Measurements from ENCODE around the gene ZNF438.

ZNF438 gene

DNA sequence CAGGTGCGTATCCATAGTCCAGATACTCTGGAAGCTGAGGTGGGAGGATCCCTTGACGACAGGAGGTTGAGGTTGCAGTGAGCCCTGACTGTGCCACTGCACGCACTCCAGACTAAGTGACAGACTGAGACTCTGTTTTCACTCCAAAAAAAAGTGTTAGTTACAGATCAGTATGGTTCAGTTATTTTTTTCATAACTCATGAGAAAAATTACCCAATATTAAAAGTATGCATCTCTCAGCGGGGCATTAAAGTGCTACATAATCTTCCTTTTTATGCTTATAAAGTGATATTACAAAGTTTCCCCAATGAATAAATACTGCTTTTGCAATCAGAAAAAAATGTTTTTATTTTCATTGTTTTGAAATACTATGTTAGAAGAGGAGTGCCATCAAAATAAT lies 147.9 kb downstream of the ZNF438 start:
- Mint-ChIP-seq H3K4me1 (no peaks in the 10 kb centered on the region), H3K4me3 (no peak overlapping the region), H3K27ac (no peak overlapping the region), H3K27me3 (no peaks in the 10 kb centered on the region), H3K9me3 (no peaks in the 10 kb centered on the region)
- DNase-seq (no peak), ATAC-seq (no peak)

DNA sequence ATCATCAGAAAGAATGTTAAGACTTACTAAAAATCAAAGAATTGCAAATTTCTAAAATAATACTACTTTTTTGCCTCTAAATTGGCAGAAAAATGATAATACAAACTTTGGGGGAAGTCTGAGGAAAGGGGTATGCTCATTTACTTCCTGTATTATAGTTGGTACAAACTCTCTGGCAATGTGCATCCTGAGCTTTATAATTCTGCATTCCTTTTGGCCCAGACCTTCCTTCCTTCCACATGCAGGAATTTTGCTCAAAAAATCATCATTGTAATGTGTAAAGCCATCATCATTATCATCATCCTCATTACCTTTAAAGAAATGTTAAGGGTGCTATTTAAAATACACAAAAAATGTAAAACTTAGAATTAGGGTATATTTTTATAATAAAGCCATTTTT lies 148.5 kb downstream of the ZNF438 start:
- DNase-seq (no peak), ATAC-seq (no peak)
- no peaks in the 10 kb centered on the region for H3K9me3 Mint-ChIP-seq
- H3K27ac Mint-ChIP-seq, result no peak overlapping the region
- H3K4me3 Mint-ChIP-seq, result no peak overlapping the region
- H3K27me3 Mint-ChIP-seq, result no peaks in the 10 kb centered on the region
- H3K4me1 Mint-ChIP-seq, result no peaks in the 10 kb centered on the region

DNA sequence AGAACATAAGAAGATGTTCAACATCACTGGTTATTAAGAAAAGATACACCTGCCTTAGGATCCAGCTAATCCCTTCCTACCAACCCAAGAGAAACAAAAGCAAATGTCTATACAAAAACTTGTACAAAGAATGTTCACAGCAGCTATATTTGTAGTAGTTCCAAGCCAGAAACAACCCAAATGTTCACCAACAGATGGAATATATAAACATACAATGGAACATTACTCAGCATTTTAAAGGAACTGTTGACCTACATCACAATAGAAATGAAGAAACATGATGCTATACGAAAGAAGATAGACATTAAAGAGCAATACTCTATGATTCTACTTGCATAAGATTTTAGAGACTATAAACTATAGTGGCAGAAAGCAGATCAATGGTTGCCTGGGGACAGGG lies 149.4 kb downstream of the ZNF438 start:
- Mint-ChIP-seq H3K4me3 (no peak overlapping the region), H3K9me3 (no peaks in the 10 kb centered on the region), H3K4me1 (no peaks in the 10 kb centered on the region), H3K27ac (no peak overlapping the region), H3K27me3 (no peaks in the 10 kb centered on the region)
- DNase-seq, result no peak
- no peak for ATAC-seq

DNA sequence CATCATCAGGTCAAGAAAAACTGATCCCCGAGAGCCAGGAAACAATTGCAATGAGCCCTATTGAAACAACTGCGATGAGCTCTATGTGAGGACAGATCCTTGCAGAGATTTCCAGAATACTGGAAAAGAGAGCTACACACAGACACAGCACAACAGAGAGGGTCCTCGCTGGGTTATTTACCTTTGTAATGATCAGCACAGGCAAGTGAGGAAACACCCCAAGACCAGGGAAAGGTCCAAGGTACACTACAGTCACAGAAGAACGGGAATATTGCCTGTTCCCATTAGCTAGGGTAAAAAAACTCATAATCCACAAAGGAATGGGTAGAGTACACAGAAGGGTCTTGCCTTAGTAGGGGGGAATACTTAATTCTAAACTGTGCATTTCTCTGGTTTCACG lies 152.7 kb downstream of the ZNF438 start:
- no peak for ATAC-seq
- H3K4me1 Mint-ChIP-seq, result no peaks in the 10 kb centered on the region
- no peak overlapping the region for H3K4me3 Mint-ChIP-seq
- no peaks in the 10 kb centered on the region for H3K27me3 Mint-ChIP-seq
- H3K27ac Mint-ChIP-seq, result no peak overlapping the region
- no peak for DNase-seq
- H3K9me3 Mint-ChIP-seq, result no peaks in the 10 kb centered on the region

DNA sequence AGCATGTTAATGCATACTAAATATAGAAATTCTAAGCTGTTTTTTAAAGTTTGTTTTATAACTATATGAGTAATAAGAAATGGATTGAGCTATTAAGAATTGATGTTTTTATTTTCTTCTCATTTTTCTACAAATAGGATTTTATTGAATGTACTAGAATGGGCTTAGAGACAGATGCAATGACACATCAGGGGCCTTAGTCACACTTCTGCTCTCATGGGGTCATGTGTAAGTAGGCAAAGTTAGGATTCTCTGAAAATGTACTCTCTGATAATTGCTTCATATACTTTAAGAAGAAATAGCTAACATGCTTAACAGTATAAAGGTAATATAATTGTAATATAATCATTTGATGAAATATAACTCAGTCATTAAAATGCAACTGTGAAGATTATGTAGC lies 154.6 kb downstream of the ZNF438 start:
- Mint-ChIP-seq H3K9me3 (no peaks in the 10 kb centered on the region), H3K27ac (no peak overlapping the region), H3K4me3 (no peak overlapping the region), H3K27me3 (no peaks in the 10 kb centered on the region), H3K4me1 (no peaks in the 10 kb centered on the region)
- DNase-seq (no peak), ATAC-seq (no peak)

DNA sequence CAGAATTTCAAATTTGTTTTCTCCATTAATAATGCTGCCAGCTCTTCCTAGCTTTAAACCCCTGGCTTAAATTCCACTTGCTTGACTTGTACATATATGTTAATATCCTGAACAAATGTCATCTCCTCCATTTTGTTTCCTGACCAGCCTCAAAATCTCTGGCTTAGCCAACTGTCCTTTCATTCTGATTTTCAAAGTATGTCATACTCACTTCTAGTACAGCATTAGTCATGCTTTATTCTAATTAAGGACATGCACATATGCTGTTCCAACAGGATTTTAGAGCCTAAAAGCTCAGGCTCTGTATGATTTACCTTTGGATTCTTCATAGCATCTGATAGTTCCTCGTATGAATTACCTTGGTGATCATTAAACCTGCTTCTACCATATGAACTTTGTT lies 158.3 kb downstream of the ZNF438 start:
- Mint-ChIP-seq H3K27me3 (no peaks in the 10 kb centered on the region), H3K27ac (no peak overlapping the region), H3K4me3 (no peak overlapping the region), H3K4me1 (no peaks in the 10 kb centered on the region), H3K9me3 (no peaks in the 10 kb centered on the region)
- ATAC-seq (no peak), DNase-seq (no peak)

DNA sequence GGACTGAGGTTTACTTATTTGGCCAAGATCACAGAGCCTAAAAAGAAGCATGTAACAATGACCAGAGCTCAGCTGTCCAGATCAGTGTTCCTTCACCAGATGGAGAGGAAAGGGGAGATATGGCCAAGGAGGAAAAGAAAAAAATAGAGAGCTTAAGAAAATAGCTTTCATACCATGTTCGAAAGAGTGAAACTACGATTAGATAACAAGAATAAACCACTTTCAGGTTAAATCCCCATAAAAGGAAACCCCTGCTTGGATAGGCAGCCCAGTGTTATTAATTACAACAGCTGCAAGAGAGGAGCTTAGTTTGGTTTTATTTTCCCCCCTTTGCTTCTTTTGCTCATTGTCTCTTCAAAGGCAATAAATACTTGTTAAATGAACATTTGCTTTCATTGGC lies 160.8 kb downstream of the ZNF438 start:
- Mint-ChIP-seq H3K4me3 (no peak overlapping the region), H3K27me3 (no peaks in the 10 kb centered on the region), H3K4me1 (no peaks in the 10 kb centered on the region), H3K9me3 (no peaks in the 10 kb centered on the region), H3K27ac (no peak overlapping the region)
- DNase-seq (no peak), ATAC-seq (no peak)

DNA sequence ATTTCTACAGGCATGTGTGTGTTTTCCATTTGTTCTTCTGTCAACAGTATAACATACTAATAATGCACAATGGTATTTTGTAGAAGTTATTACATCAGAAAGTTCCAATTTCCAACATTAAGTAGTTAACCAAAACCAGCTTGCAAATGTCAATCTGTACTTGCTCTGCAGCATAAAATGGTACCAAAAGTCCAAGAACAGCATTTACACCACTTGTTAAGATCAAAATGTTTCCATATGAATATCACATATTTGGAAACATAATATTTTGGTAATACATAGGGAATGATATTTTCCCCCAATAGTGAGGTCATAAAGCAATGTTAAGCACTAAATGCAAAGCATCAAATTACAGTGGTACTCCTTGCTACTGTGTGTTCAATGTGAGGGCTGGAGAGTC lies 162.1 kb downstream of the ZNF438 start:
- ATAC-seq (no peak), DNase-seq (no peak)
- Mint-ChIP-seq H3K9me3 (no peaks in the 10 kb centered on the region), H3K4me3 (no peak overlapping the region), H3K27ac (no peak overlapping the region), H3K27me3 (no peaks in the 10 kb centered on the region), H3K4me1 (no peaks in the 10 kb centered on the region)

DNA sequence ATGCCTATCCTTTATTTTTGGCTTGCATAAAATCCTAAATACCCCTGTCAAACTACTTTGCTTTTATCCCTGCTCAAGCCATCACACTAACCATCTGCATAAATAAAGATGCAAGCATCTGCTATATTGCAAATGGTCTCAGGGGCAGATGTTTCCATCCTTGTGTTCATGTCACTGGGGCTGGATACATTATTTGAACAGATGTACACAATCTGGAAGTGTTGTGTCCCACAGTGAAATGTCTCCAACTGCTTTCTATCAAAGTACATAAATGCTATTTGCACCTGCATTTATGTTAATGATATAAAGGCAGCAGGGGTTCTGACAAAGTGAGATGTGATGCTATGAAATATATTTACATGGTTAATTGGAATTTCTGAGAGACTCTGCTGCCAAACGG lies 163.1 kb downstream of the ZNF438 start:
- H3K4me1 Mint-ChIP-seq, result no peaks in the 10 kb centered on the region
- H3K9me3 Mint-ChIP-seq, result no peaks in the 10 kb centered on the region
- no peak overlapping the region for H3K27ac Mint-ChIP-seq
- no peak overlapping the region for H3K4me3 Mint-ChIP-seq
- no peak for ATAC-seq
- no peak for DNase-seq
- H3K27me3 Mint-ChIP-seq, result no peaks in the 10 kb centered on the region

DNA sequence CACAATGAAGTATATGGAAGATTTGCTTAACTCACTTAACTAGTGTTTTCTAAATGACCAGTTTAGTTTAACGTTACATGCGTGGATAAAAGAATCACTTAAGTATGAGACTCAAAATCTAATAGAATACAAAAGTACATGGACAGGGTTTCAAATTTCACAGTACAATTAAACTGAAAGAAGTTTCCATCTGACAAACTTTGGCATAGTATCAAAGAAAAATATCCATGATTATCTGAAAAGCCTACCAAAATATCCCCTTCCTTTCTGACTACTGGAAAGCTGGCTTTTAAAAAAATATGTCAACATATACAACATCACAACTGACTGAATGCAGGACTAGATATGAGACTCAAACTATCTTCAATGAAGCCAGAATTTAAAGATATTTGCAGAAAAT lies 164.8 kb downstream of the ZNF438 start:
- H3K9me3 Mint-ChIP-seq, result no peaks in the 10 kb centered on the region
- H3K4me1 Mint-ChIP-seq, result no peaks in the 10 kb centered on the region
- DNase-seq (no peak), ATAC-seq (no peak)
- H3K27ac Mint-ChIP-seq, result no peak overlapping the region
- no peaks in the 10 kb centered on the region for H3K27me3 Mint-ChIP-seq
- no peak overlapping the region for H3K4me3 Mint-ChIP-seq

DNA sequence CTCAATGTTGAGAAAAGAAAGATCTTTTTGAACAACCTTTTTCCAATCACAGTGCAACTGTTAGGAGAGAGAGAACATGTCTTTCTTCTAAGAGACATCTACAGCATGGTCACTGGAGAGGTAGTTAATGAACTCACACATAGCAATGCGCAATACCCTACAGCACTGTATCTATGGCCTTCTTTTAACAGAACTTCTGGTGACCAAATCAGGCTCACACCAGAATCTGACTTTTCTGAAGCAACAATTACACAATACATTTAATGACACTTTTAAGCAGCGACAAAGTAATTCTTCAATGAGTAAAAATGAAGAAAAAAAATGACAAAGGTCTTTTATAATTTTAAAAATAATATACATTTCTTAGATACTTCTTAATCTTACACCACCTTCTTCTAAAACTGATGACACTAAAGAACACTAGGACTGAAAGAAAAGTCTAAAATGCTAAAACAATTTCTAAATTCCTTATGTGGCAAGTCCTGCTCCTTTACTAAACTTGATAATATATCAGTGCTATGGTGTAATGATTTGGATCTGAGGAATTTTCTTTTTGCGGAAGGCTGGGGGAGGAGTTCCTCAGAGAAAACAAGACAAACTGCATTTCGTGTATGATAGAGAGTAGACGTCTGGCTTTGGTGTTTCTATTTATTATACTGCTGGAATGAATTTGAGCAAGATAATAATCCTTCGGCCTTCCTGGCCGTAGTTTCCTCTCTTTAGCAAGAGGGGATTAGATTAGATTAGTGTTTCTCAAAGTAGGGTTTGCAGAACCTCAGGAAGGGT lies 166.3 kb downstream of the ZNF438 start:
- H3K9me3 Mint-ChIP-seq, result no peaks in the 10 kb centered on the region
- no peak overlapping the region for H3K4me3 Mint-ChIP-seq
- DNase-seq, result no peak
- H3K27me3 Mint-ChIP-seq, result no peaks in the 10 kb centered on the region
- ATAC-seq, result no peak
- no peaks in the 10 kb centered on the region for H3K4me1 Mint-ChIP-seq
- no peak overlapping the region for H3K27ac Mint-ChIP-seq

DNA sequence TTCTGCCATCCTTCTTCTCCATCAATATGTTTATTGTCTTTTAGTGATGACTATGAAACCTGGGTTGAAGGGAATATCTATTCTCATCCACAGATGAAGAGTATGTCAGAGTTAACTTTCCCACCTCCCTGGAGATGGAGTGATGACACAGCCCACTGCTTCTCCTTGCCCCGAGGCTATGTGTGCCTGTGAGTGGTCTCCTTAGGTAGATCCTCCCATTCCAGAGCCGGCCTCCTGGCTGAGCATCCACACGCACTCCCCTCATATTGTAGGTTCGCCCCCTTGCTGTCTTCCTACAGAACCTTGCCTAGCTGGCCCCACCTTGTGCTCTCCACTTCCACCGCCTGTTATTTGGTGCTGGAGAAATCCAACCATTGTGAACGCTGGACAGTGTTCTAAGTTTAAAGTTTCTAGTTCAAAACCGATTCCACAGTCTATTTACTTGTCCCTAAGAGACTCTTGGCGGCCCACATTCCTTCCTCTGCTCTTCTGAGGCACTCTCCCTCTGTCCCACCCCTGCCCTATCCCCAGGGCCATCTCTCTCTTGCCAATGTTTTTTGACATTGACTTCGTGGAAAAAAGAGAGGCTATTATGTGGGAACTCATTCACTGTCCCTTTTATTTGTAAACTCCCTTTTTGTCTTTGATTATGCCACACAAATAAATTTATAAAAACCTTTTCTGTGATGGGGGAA lies 168.0 kb downstream of the ZNF438 start:
- no peaks in the 10 kb centered on the region for H3K9me3 Mint-ChIP-seq
- H3K4me3 Mint-ChIP-seq, result no peak overlapping the region
- no peak overlapping the region for H3K27ac Mint-ChIP-seq
- ATAC-seq (no peak), DNase-seq (no peak)
- no peaks in the 10 kb centered on the region for H3K27me3 Mint-ChIP-seq
- H3K4me1 Mint-ChIP-seq, result no peaks in the 10 kb centered on the region

DNA sequence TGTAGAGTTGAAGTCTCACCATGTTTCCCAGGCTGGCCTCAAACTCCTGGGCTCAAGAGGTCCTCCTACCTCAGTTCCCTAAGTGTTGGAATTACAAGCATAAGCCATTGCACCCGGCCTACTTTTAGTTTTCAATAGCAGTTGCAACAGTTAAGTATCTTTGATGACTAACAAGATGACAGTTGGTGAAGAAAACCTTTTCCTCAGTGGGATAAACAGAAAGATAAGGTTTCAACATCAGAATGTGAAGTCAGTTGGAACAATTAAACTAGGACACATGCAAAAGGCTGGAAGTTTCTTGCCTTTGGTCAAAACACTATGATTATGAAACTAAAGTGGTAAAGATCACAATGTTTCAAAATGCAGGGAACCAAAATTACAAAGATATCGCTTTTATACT lies 169.2 kb downstream of the ZNF438 start:
- ATAC-seq (no peak), DNase-seq (no peak)
- H3K4me3 Mint-ChIP-seq, result no peak overlapping the region
- no peaks in the 10 kb centered on the region for H3K27me3 Mint-ChIP-seq
- no peaks in the 10 kb centered on the region for H3K4me1 Mint-ChIP-seq
- no peaks in the 10 kb centered on the region for H3K9me3 Mint-ChIP-seq
- H3K27ac Mint-ChIP-seq, result no peak overlapping the region

DNA sequence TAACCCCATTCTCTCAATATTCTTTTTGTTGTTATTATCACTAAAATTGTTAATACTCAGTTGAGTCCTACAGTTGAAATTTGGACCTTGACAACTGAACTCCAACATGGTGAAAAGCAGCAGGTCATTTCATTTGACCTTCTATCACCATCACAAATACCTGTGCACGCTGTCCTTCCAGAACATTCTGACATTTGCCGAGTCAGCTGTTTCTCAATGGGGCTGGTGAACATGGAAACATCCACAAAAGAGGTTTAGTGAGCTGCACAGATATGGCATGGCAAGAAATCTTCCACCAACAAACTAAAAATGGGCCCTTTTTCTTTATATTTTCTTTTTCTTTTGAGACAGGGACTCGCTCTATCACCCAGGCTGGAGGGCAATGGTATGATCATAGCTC lies 169.7 kb downstream of the ZNF438 start:
- Mint-ChIP-seq H3K9me3 (no peaks in the 10 kb centered on the region), H3K4me1 (no peaks in the 10 kb centered on the region), H3K27ac (no peak overlapping the region), H3K4me3 (no peak overlapping the region), H3K27me3 (no peaks in the 10 kb centered on the region)
- ATAC-seq (no peak), DNase-seq (no peak)

DNA sequence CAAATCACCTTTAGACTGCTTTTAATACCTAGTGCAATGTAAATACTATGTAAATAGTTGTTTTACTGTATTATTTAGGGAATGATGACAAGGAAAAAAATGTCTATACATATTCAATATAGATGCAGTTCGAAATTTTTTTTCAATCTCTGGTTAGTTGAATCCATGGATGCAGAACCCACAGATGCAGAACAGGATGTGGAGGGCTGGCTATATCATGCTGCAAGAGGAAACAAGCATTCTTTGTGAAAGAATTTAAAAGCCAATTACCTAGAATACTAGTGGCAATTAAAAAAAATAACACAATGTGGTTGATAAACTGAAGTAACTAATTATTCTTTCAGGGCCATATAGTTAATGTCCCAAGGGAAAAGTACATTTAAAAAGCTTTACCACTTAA lies 170.4 kb downstream of the ZNF438 start:
- no peak for ATAC-seq
- Mint-ChIP-seq H3K4me3 (no peak overlapping the region), H3K27ac (no peak overlapping the region), H3K27me3 (no peaks in the 10 kb centered on the region), H3K4me1 (no peaks in the 10 kb centered on the region), H3K9me3 (no peaks in the 10 kb centered on the region)
- DNase-seq, result no peak

DNA sequence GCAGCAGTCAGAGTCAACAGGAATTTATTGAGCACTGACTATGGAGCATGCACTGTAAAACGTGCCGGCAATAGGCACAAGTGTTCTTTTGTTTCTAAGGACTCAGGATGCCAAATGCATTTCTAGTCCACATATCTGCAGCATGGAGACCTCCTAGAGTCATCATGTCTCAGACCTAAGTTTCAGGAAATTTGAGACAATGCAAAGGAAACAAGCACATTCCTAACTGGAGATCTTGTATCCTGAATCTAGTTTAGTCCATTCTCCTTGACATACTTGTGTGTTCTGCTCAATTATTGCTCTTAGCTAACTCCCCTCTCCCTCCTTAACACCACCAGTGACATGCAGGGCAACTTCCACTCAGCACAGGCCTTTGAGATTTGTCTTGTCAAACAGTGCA lies 173.2 kb downstream of the ZNF438 start:
- no peaks in the 10 kb centered on the region for H3K4me1 Mint-ChIP-seq
- H3K9me3 Mint-ChIP-seq, result no peaks in the 10 kb centered on the region
- DNase-seq, result no peak
- peak overlapping the region in 1 of 2 donors; percentile 21 for H3K27ac Mint-ChIP-seq
- ATAC-seq, result no peak
- no peak overlapping the region for H3K4me3 Mint-ChIP-seq
- no peaks in the 10 kb centered on the region for H3K27me3 Mint-ChIP-seq

DNA sequence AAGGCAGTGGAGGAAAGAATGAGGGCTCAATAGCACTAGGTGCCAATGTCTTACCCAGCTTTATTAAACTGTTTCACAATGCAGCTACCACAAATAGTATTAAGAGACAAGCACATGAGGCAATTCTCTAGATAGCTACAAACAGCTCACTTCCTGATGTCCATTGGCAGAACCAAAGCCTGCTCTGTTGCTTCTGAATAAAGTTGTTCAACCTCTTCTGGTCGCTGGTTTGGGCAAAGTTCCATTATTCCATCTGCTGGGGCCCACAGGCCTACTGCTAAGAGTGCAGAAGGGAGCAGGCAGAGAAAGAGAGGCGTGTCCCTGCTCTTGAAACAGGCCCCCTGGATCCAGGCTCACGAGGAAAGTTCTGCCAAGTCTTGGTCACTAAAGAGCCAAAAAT lies 173.9 kb downstream of the ZNF438 start:
- Mint-ChIP-seq H3K27ac (no peak overlapping the region), H3K9me3 (no peaks in the 10 kb centered on the region), H3K4me3 (no peak overlapping the region), H3K27me3 (no peaks in the 10 kb centered on the region), H3K4me1 (no peaks in the 10 kb centered on the region)
- no peak for ATAC-seq
- no peak for DNase-seq
